Natural killer cell treated with Interleukin-12 subunit alpha and Interleukin-12 subunit beta and Interleukin-15 and Interleukin-18, amount 100 ng/mL, for 72 hours (primary cell): ENCODE measurements around the gene PROSER2. TPM values are rescaled to one million over a fixed set of nuclear protein-coding genes. Genes with fewer than 3 reads are reported as not detected.
"Not testable (repeated sequence)": the region's sequence is repeated elsewhere in the genome, so short reads cannot be mapped to it uniquely, and the experiment has no call there.

Experiments used
- ATAC-seq, 2 donors: fragments of 150-1000 bp; cut with Tn5 transposase in 1 of 2; sonication (Bioruptor Pico), chemical (Tn5 transposase) in 1 of 2; 2 replicates each; pipeline ENCODE4 v1.10.0; 2021
- DNase-seq: peaks from one replicate; pipeline ENCODE4 v3.0.0; 2022; ENCODE audit warnings: low spot score
- H3K27ac Mint-ChIP-seq, 2 donors: 1 replicate in 1 of 2; 2 replicates in 1 of 2; pipeline ENCODE4 v1.8.0; 2022; ENCODE audit warnings: mixed read lengths in 2 of 2, mild to moderate bottlenecking in 1 of 2, moderate library complexity in 1 of 2
- H3K27me3 Mint-ChIP-seq, 2 donors: 1 replicate in 1 of 2; 2 replicates in 1 of 2; pipeline ENCODE4 v1.8.0; 2022; ENCODE audit warnings: mixed read lengths in 2 of 2
- H3K36me3 Mint-ChIP-seq: one replicate; pipeline ENCODE4 v1.8.0; 2022; ENCODE audit warnings: mixed read lengths
- H3K4me1 Mint-ChIP-seq, 2 donors: 1 replicate in 1 of 2; 2 replicates in 1 of 2; pipeline ENCODE4 v1.8.0; 2022; ENCODE audit warnings: low read depth in 2 of 2, mixed read lengths in 2 of 2, mild to moderate bottlenecking in 1 of 2
- H3K4me3 Mint-ChIP-seq: one replicate; pipeline ENCODE4 v1.8.0; 2022; ENCODE audit warnings: mixed read lengths
- H3K9me3 Mint-ChIP-seq: 2 replicates; pipeline ENCODE4 v1.8.0; 2022; ENCODE audit warnings: mixed read lengths
- total RNA-seq, 2 donors: library from RNA; stranded (reverse); gene quantifications; one replicate each; pipeline ENCODE4 v1.2.3, GENCODE V29; 2022

PROSER2 gene
- total RNA-seq, 2 donors from 2014 or later, result 0.43 to 1.2 TPM

- Mint-ChIP-seq H3K9me3 (no peaks in the 10 kb centered on the region), H3K27me3 (peaks cover 0 to 3% of the 10 kb centered on the region in 2 donors), H3K36me3 (no peaks in the 10 kb centered on the region), H3K4me1 (peaks cover 11 to 13% of the 10 kb centered on the region in 2 donors), H3K4me3 (peak overlapping the region; percentile 18), H3K27ac (no peak overlapping the region)
- ATAC-seq (no peak), DNase-seq (no peak)
Measured at GRCh38 chr10:11881477-11882417, 58.6 kb downstream of the PROSER2 start.

GRCh38 chr10:11882646-11883375 is 59.7 kb downstream of the PROSER2 start:
- no peak overlapping the region for H3K27ac Mint-ChIP-seq
- DNase-seq, result no peak
- no peaks in the 10 kb centered on the region for H3K9me3 Mint-ChIP-seq
- H3K36me3 Mint-ChIP-seq, result no peaks in the 10 kb centered on the region
- peaks cover 0 to 3% of the 10 kb centered on the region in 2 donors for H3K27me3 Mint-ChIP-seq
- peak overlapping the region; percentile 19 for H3K4me3 Mint-ChIP-seq
- ATAC-seq, result no peak
- peaks cover 11 to 13% of the 10 kb centered on the region in 2 donors for H3K4me1 Mint-ChIP-seq

DNA sequence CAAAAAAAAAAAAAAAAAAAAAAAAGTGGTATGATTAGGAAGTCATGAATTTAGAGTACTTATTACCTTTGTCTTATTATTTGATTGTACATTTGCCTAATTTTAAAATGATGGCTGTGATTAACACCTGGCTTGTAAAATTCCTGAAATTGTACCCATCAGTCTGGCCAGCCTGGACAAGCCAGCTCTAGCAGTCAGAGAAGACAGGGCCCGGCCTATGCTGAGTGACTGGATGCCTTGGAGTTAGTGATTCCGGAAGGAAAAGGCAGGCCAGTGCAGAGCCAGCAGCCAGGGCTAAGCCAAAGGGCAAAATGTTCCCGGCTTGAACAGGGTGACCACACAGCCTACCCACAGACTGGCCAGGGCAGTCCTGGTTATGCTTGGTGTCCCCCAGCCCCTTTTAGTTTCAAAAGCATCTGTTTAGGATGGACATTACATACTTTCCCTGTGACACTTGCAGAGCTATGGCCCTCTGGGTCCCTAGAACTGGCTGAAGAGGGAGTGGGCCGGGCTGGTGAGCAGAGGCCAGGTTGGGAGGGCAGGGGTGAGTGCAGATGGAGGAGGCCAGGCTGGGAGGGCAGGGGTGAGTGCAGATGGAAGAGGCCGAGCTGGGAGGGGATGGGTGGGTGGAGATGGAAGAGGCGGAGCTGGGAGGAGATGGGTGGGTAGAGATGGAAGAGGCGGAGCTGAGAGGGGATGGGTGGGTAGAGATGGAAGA is 61.7 kb downstream of the PROSER2 start:
- ATAC-seq, result no peak

GRCh38 chr10:11885437-11886137 is 62.4 kb downstream of the PROSER2 start:
- Mint-ChIP-seq H3K27ac (no peak overlapping the region), H3K9me3 (no peaks in the 10 kb centered on the region), H3K36me3 (no peaks in the 10 kb centered on the region), H3K4me1 (peaks cover 11 to 13% of the 10 kb centered on the region in 2 donors), H3K4me3 (no peak overlapping the region), H3K27me3 (no peaks in the 10 kb centered on the region)
- ATAC-seq (no peak), DNase-seq (no peak)

More for the DNA sequence above, 61.7 kb downstream of the PROSER2 start:
- Mint-ChIP-seq H3K36me3 (no peaks in the 10 kb centered on the region), H3K27ac (no peak overlapping the region), H3K27me3 (no peaks in the 10 kb centered on the region), H3K4me1 (peaks cover 11 to 13% of the 10 kb centered on the region in 2 donors), H3K9me3 (no peaks in the 10 kb centered on the region), H3K4me3 (no peak overlapping the region)
- DNase-seq, result no peak

- no peak for ATAC-seq
- Mint-ChIP-seq H3K27me3 (no peaks in the 10 kb centered on the region), H3K4me3 (no peak overlapping the region), H3K36me3 (no peaks in the 10 kb centered on the region), H3K27ac (no peak overlapping the region), H3K9me3 (no peaks in the 10 kb centered on the region), H3K4me1 (peaks cover 11 to 13% of the 10 kb centered on the region in 2 donors)
- DNase-seq, result no peak
Measured at GRCh38 chr10:11886138-11886474, 63.0 kb downstream of the PROSER2 start.

DNA sequence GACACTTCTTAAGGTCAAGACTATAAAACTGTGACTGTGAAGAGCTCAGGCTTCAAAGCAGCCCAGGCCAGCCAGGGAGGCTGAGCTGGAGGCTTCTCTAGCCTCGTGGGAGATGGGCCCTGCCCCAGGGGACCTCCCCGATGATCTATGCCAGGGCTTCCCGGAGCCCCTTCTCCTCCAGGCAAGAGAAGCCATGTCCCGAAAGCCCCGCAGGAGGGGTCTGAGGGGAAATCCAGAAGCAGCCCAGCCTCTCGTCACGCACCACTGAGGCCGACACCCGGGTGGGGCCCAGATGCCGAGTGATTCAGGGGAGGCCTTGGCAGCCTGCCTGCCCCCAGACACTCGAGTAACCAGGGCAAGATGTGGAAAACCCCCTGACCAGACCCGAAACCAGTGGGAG is 63.7 kb downstream of the PROSER2 start:
- no peaks in the 10 kb centered on the region for H3K27me3 Mint-ChIP-seq
- no peak overlapping the region for H3K27ac Mint-ChIP-seq
- H3K4me1 Mint-ChIP-seq, result peaks cover 9 to 11% of the 10 kb centered on the region in 2 donors
- ATAC-seq (no peak), DNase-seq (no peak)
- no peaks in the 10 kb centered on the region for H3K9me3 Mint-ChIP-seq
- H3K4me3 Mint-ChIP-seq, result no peak overlapping the region
- no peaks in the 10 kb centered on the region for H3K36me3 Mint-ChIP-seq

GRCh38 chr10:11887381-11888227 is 64.4 kb downstream of the PROSER2 start:
- no peaks in the 10 kb centered on the region for H3K27me3 Mint-ChIP-seq

GRCh38 chr10:11889263-11889662 is 66.1 kb downstream of the PROSER2 start:
- not testable (repeated sequence) for ATAC-seq

More at GRCh38 chr10:11887381-11888227, 64.4 kb downstream of the PROSER2 start:
- Mint-ChIP-seq H3K27ac (no peak overlapping the region), H3K9me3 (no peaks in the 10 kb centered on the region), H3K4me3 (no peak overlapping the region), H3K36me3 (no peaks in the 10 kb centered on the region), H3K4me1 (peaks cover 3 to 4% of the 10 kb centered on the region in 2 donors)
- no peak for ATAC-seq
- DNase-seq, result no peak

GRCh38 chr10:11891776-11892486 is 68.8 kb downstream of the PROSER2 start:
- H3K36me3 Mint-ChIP-seq, result no peaks in the 10 kb centered on the region
- DNase-seq, result no peak
- H3K27ac Mint-ChIP-seq, result no peak overlapping the region

More at GRCh38 chr10:11889263-11889662, 66.1 kb downstream of the PROSER2 start:
- not testable (repeated sequence) for H3K36me3 Mint-ChIP-seq, H3K27ac Mint-ChIP-seq, H3K4me3 Mint-ChIP-seq, H3K9me3 Mint-ChIP-seq, H3K4me1 Mint-ChIP-seq, DNase-seq, H3K27me3 Mint-ChIP-seq

GRCh38 chr10:11893749-11894278 is 70.7 kb downstream of the PROSER2 start:
- no peak overlapping the region for H3K4me3 Mint-ChIP-seq
- no peaks in the 10 kb centered on the region for H3K9me3 Mint-ChIP-seq
- H3K36me3 Mint-ChIP-seq, result no peaks in the 10 kb centered on the region
- H3K27ac Mint-ChIP-seq, result no peak overlapping the region
- ATAC-seq, result peak in 1 of 2 donors; percentile 12
- H3K4me1 Mint-ChIP-seq, result no peaks in the 10 kb centered on the region
- no peaks in the 10 kb centered on the region for H3K27me3 Mint-ChIP-seq
- DNase-seq, result no peak

More at GRCh38 chr10:11891776-11892486, 68.8 kb downstream of the PROSER2 start:
- Mint-ChIP-seq H3K27me3 (no peaks in the 10 kb centered on the region), H3K4me1 (no peaks in the 10 kb centered on the region), H3K4me3 (no peak overlapping the region), H3K9me3 (no peaks in the 10 kb centered on the region)
- no peak for ATAC-seq

DNA sequence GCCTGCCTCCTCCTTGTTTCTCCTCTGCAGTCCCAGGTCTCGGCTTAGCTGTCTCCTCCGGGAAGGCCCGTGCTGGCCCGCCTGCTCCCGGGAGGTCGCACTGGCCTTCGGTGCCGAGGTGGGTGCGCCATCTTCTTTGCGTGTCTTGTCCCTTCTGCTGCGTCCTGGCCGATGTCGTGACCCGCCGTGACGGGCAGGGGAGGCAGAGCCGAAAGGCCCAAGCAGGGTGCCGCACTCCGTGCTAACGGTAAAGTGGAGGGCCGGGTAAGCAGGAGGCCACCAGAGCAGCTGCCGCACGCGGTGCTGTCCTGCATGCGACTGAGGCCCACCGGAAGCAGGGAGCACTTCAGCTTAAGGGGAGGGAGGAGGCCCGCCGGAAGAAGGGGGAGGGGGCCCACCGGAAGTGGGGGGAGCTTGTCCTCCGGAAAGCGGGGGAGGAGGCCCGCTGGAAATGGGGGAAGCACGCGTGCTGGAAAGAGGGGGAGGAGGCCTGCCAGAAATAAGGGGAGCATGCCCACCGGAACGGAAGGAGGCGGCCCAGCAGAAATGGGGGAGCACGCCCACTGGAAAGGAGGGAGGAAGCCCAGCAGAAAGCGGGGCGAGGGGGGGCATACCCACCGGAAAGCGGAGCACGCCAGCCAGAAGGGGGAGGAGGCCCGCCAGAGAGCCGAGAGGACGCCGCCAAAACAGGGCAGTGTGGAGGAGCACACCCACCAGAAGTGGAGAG is 71.4 kb downstream of the PROSER2 start:
- H3K9me3 Mint-ChIP-seq, result no peaks in the 10 kb centered on the region
- H3K4me3 Mint-ChIP-seq, result no peak overlapping the region
- H3K4me1 Mint-ChIP-seq, result no peaks in the 10 kb centered on the region
- peak in 1 of 2 donors; percentile 36 for ATAC-seq
- no peaks in the 10 kb centered on the region for H3K27me3 Mint-ChIP-seq
- no peaks in the 10 kb centered on the region for H3K36me3 Mint-ChIP-seq
- H3K27ac Mint-ChIP-seq, result no peak overlapping the region
- DNase-seq, result no peak
